Upper lobe of right lung (tissue), 1 donor: ENCODE data around the gene NAT16. TPM values are rescaled to one million over a fixed set of nuclear protein-coding genes. Genes with fewer than 3 reads are reported as not detected.

Experiments used
- ATAC-seq: fragments of 200-7000 bp; cut with Tn5 transposase; one replicate; pipeline ENCODE4 v1.9.1; 2020; ENCODE audit warnings: mild to moderate bottlenecking, moderate library complexity
- DNase-seq: peaks from one replicate; pipeline ENCODE4 v3.0.0-alpha.2; 2020
- H3K27ac ChIP-seq: fragments of 200-600 bp; one replicate; pipeline ENCODE4 v1.8.0; 2022
- H3K27me3 ChIP-seq: fragments of 200-600 bp; one replicate; pipeline ENCODE4 v1.8.0; 2022; ENCODE audit warnings: mild to moderate bottlenecking
- H3K36me3 ChIP-seq: fragments of 200-600 bp; one replicate; pipeline ENCODE4 v1.8.0; 2022
- H3K4me1 ChIP-seq: fragments of 200-600 bp; one replicate; pipeline ENCODE4 v1.8.0; 2022
- H3K4me3 ChIP-seq: fragments of 200-600 bp; one replicate; pipeline ENCODE4 v1.8.0; 2022; ENCODE audit warnings: mild to moderate bottlenecking
- H3K9me3 ChIP-seq: fragments of 200-600 bp; one replicate; pipeline ENCODE4 v1.8.0; 2022
- CTCF ChIP-seq: fragments of 200-600 bp; IDR thresholded peaks from one replicate; pipeline ENCODE4 v1.8.0; 2022; ENCODE audit warnings: antibody characterized with exemption
- intact Hi-C: fragments of 100-400 bp; cut with DNase I; formaldehyde crosslinking; loops from one replicate; pipeline ENCODE4 v1.11.0; 2022
- total RNA-seq: library from RNA; stranded (reverse); fragmentation: NEBNext Ultra II Directional; extraction: Animal tissue kit (Norgen Biotek cat#: 25700); gene quantifications from one replicate; pipeline ENCODE4 v1.2.1, GENCODE V29; 2021
- donor health status: DM: no; HTN: yes; CAD: no; lungs with severe emphysema.

Gene NAT16
- total RNA-seq, 1 donor from 2014 or later, result not detected

- Histone ChIP-seq H3K27me3 (peaks cover 98% of the 10 kb centered on the region), H3K4me3 (no peak overlapping the region), H3K4me1 (peaks cover 25% of the 10 kb centered on the region), H3K9me3 (no peaks in the 10 kb centered on the region), H3K27ac (no peak overlapping the region), H3K36me3 (no peaks in the 10 kb centered on the region)
- no peak for TF ChIP-seq CTCF
- no peak for DNase-seq
- no peak for ATAC-seq
- intact Hi-C loops, result no loop called here
Measured at GRCh38 chr7:101171442-101171837, 8.7 kb downstream of the NAT16 start.

- Histone ChIP-seq H3K27me3 (peaks cover 98% of the 10 kb centered on the region), H3K27ac (no peak overlapping the region), H3K36me3 (no peaks in the 10 kb centered on the region), H3K9me3 (no peaks in the 10 kb centered on the region), H3K4me3 (no peak overlapping the region), H3K4me1 (peaks cover 28% of the 10 kb centered on the region)
- TF ChIP-seq CTCF, result no peak
- no peak for ATAC-seq
- no peak for DNase-seq
- intact Hi-C loops, result no loop called here
Measured at GRCh38 chr7:101170617-101171441, 9.3 kb downstream of the NAT16 start.

- peaks cover 98% of the 10 kb centered on the region for H3K27me3 ChIP-seq
- H3K4me1 ChIP-seq, result peaks cover 35% of the 10 kb centered on the region
- H3K36me3 ChIP-seq, result no peaks in the 10 kb centered on the region
- H3K27ac ChIP-seq, result no peak overlapping the region
- DNase-seq (peak; percentile 86), ATAC-seq (peak; percentile 69)
- TF ChIP-seq CTCF, result peak; percentile 87
- no peaks in the 10 kb centered on the region for H3K9me3 ChIP-seq
- intact Hi-C loops, result no loop called here
- no peak overlapping the region for H3K4me3 ChIP-seq
Measured at GRCh38 chr7:101169838-101170551, 10.1 kb downstream of the NAT16 start.

GRCh38 chr7:101169110-101169837, 10.8 kb downstream of the NAT16 start:
- Histone ChIP-seq H3K27me3 (peaks cover 98% of the 10 kb centered on the region), H3K27ac (no peak overlapping the region), H3K36me3 (no peaks in the 10 kb centered on the region), H3K4me1 (peaks cover 39% of the 10 kb centered on the region), H3K4me3 (no peak overlapping the region), H3K9me3 (no peaks in the 10 kb centered on the region)
- TF ChIP-seq CTCF, result no peak
- intact Hi-C loops, result no loop called here
- ATAC-seq (no peak), DNase-seq (no peak)

- H3K4me3 ChIP-seq, result no peak overlapping the region
- intact Hi-C loops, result no loop called here
- no peak overlapping the region for H3K27ac ChIP-seq
- H3K9me3 ChIP-seq, result no peaks in the 10 kb centered on the region
- peaks cover 44% of the 10 kb centered on the region for H3K4me1 ChIP-seq
- ATAC-seq, result no peak
- DNase-seq, result no peak
- H3K36me3 ChIP-seq, result no peaks in the 10 kb centered on the region
- TF ChIP-seq CTCF, result no peak
- H3K27me3 ChIP-seq, result peaks cover 98% of the 10 kb centered on the region
Measured at GRCh38 chr7:101168412-101169049, 11.6 kb downstream of the NAT16 start.
